Measurements from ENCODE around the gene CHRM2. TPM values are rescaled to one million over a fixed set of nuclear protein-coding genes. Genes with fewer than 3 reads are reported as not detected.

CHRM2 gene
- polyA plus RNA-seq, 2 of the 4 experiments (the other 2 are of a cell fraction): not detected

GRCh38 chr7:136942401-136942800, 73.9 kb downstream of the CHRM2 start (continued):
- no peak for TF ChIP-seq ZNF302 (CRISPR knock-in tag; IDR thresholded peaks at IDR 0.05)
- TF ChIP-seq RARB (CRISPR knock-in tag; IDR thresholded peaks at IDR 0.05): no peak

- FAIRE-seq: no peak
- DNase-seq (ENCODE audit: low read depth in 1 of 2, low spot score in 1 of 2): no peak
- no peak for ATAC-seq
- Histone ChIP-seq H3K9me3 (no peaks in the 10 kb centered on the region), H3K4me3 (no peak overlapping the region), H3K4me1 (no peaks in the 10 kb centered on the region), H3K4me2 (no peak overlapping the region), H3K27ac (no peak overlapping the region)
- ChIA-PET CTCF (interaction anchor here (0.6 kb wide), 1 partner anchor 38 kb away, joined by 3 read pairs; no protein-coding TSS in a partner anchor), POLR2A (no interaction called here)
- TF ChIP-seq ZNF302 (CRISPR knock-in tag; IDR thresholded peaks at IDR 0.05) (no peak), HOXA7 (CRISPR knock-in tag; IDR thresholded peaks at IDR 0.05) (no peak), SMC3 (IDR thresholded peaks at IDR 0.05) (no peak), TFCP2L1 (CRISPR knock-in tag; IDR thresholded peaks at IDR 0.05) (no peak), KDM1A (IDR thresholded peaks at IDR 0.05; ENCODE audit: low read depth) (no peak), USF2 (IDR thresholded peaks at IDR 0.05) (no peak), KDM5A (IDR thresholded peaks at IDR 0.05) (no peak), REST (IDR thresholded peaks at IDR 0.05) (no peak), NPAS2 (CRISPR knock-in tag; IDR thresholded peaks at IDR 0.05; ENCODE audit: borderline replicate concordance) (no peak), MAZ (IDR thresholded peaks at IDR 0.05; ENCODE audit: borderline replicate concordance, low read depth, low read length) (no peak), RNF2 (IDR thresholded peaks at IDR 0.05; ENCODE audit: borderline replicate concordance, low read depth) (no peak), E2F6 (IDR thresholded peaks at IDR 0.05; ENCODE audit: borderline replicate concordance, low read depth) (no peak), PHF8 (IDR thresholded peaks at IDR 0.05; ENCODE audit: borderline replicate concordance, low read depth) (no peak), CBX8 (IDR thresholded peaks at IDR 0.05) (no peak), FOXS1 (CRISPR knock-in tag; IDR thresholded peaks at IDR 0.05) (no peak), HDAC2 (IDR thresholded peaks at IDR 0.05) (no peak), CHD4 (IDR thresholded peaks at IDR 0.05; ENCODE audit: borderline replicate concordance) (no peak), NFE2L2 (conservative IDR thresholded peaks at IDR 0.05; ENCODE audit: low read length) (no peak), HEYL (CRISPR knock-in tag; IDR thresholded peaks at IDR 0.05) (no peak), EHMT2 (IDR thresholded peaks at IDR 0.05; ENCODE audit: low read depth) (no peak)
- WGBS (ENCODE audit: missing lambda C conversion rate): 0% methylated on average over 1 of the region's 1 CpG
Measured at GRCh38 chr7:136942994-136943393, 74.5 kb downstream of the CHRM2 start.

GRCh38 chr7:136947347-136947746, 78.9 kb downstream of the CHRM2 start:
- ATAC-seq (no peak), DNase-seq (ENCODE audit: low read depth in 1 of 2, low spot score in 1 of 2) (no peak), FAIRE-seq (no peak)
- no peak for TF ChIP-seq CBX8 (IDR thresholded peaks at IDR 0.05)
- no peak for TF ChIP-seq RFX5 (IDR thresholded peaks at IDR 0.05)
- no peak for TF ChIP-seq PBX3 (IDR thresholded peaks at IDR 0.05)
- TF ChIP-seq JUN (IDR thresholded peaks at IDR 0.05): no peak
- no peak for TF ChIP-seq PHF8 (IDR thresholded peaks at IDR 0.05; ENCODE audit: borderline replicate concordance, low read depth)
- TF ChIP-seq HMGXB4 (CRISPR knock-in tag; IDR thresholded peaks at IDR 0.05; ENCODE audit: borderline replicate concordance): no peak
- no peak for TF ChIP-seq BHLHE40 (IDR thresholded peaks at IDR 0.05; ENCODE audit: low read depth, low read length)
- TF ChIP-seq POLR2AphosphoS2 (conservative IDR thresholded peaks at IDR 0.05; ENCODE audit: low read length): no peak
- TF ChIP-seq NR3C1 (IDR thresholded peaks at IDR 0.05): no peak
- ChIA-PET CTCF (no interaction called here), POLR2A (no interaction called here)
- Histone ChIP-seq H3K4me1 (no peaks in the 10 kb centered on the region), H3K9me3 (no peaks in the 10 kb centered on the region), H3K4me2 (no peak overlapping the region), H3K27ac (no peak overlapping the region), H3K4me3 (no peak overlapping the region)

Measured in A549 (cell line).